ENCODE measurements around the gene MIDN.

Gene MIDN

GRCh38 chr19:1217366-1217765 lies 31.0 kb upstream of the MIDN start:
- no peak overlapping the region for H3K4me3 ChIP-seq (ENCODE audit: low read length)
- DNase-seq (ENCODE audit: low read depth), result no peak
- no peak for TF ChIP-seq CTCF (conservative IDR thresholded peaks at IDR 0.05; ENCODE audit: low read length)

DNA sequence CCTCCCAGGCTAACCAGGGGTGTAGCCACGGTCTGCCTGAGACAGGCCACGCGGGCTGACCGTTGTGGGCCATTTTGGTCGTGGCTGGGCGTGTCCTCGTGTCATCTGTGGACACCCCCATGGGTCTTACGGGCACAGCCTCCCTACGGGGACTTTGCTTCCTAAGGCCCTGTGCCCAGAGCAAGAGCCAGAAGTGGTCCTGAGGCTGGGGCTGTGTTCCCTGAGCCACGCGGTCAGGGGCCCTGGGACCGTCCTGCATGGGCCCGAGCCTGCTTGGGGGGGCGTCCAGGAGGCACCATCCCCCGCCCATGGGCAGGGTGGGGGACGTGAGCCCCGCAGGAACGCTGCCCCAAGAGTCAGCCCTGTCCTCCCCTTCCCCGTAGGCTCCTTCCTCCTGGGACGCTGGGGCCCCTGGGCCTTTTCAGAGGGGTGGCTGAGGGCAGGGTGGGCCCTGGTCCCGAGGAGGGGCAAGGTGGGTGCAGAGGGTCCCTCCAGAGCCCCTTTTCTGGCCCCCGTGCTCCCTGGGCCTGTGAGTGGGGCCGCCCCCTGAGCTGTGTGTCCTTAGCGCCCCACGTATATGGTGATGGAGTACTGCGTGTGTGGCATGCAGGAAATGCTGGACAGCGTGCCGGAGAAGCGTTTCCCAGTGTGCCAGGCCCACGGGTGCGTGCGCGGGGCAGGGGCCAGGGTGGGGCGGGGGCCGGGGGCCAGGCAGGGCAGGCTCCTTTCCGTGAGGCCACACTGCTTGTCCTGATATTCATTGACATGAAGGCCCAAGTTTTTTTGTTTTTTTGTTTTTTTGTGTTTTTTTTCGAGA lies 29.4 kb upstream of the MIDN start:
- no peak for DNase-seq (ENCODE audit: low read depth)
- TF ChIP-seq CTCF (conservative IDR thresholded peaks at IDR 0.05; ENCODE audit: low read length), result no peak
- no peak overlapping the region for H3K4me3 ChIP-seq (ENCODE audit: low read length)

- H3K4me3 ChIP-seq (ENCODE audit: low read length), result no peak overlapping the region
- TF ChIP-seq CTCF (conservative IDR thresholded peaks at IDR 0.05; ENCODE audit: low read length), result no peak
- no peak for DNase-seq (ENCODE audit: low read depth)
These were observed 28.5 kb upstream of the MIDN start for GRCh38 chr19:1219786-1220476.

DNA sequence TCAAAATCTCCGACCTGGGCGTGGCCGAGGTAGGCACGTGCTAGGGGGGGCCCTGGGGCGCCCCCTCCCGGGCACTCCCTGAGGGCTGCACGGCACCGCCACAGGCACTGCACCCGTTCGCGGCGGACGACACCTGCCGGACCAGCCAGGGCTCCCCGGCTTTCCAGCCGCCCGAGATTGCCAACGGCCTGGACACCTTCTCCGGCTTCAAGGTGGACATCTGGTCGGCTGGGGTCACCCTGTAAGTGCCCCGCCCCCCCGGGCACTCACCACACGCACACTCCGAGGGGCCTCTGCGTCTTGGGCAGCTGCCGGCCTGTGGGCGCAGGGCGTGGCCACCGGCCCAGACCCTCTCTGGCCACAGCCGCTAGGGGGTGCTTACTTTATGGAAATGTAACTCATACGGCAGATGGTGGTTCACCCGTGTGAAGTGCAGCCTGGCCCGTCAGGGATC lies 27.9 kb upstream of the MIDN start:
- DNase-seq (ENCODE audit: low read depth), result no peak

DNA sequence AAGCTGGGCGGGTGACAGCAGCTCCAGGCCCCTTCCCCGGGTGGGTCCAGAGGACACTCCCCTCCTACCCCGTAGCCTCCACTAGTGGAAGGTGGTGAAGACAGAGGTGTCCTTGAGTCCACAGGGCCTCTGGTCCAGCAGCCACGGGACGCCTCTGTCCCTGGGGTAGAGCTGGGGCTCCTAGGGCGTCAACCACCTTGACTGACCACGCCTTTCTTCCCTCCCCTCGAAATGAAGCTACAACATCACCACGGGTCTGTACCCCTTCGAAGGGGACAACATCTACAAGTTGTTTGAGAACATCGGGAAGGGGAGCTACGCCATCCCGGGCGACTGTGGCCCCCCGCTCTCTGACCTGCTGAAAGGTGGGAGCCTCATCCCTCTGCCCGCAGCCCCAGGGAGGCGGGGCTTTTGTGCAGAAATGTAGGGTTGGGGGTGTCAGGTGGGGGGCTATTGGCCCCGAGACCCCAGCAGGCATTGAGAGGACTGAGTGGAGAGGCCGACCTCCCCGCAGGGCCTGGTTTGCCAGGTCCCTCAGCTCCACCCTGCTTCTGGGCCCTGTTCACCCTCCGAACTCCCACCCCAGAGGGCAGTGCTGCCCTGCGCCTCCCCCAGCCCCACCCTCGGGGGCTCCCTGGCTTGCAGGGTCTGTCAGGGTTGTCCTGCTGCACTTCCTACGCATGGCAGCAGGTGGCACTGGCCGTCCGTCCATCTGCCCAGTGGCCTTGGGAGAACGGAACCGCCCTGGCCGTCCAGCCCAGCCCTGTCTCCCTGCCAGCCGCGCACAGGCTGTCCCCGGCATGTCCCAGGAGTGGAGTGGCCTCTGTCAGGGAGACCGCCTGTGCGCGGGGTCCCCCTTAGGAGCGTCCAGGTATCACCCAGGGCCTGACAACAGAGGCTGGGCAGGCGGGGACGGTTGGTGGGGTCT lies 27.1 kb upstream of the MIDN start:
- TF ChIP-seq CTCF (conservative IDR thresholded peaks at IDR 0.05; ENCODE audit: low read length), result peak; percentile 46
- DNase-seq (ENCODE audit: low read depth), result peak; percentile 40
- H3K4me3 ChIP-seq (ENCODE audit: low read length), result no peak overlapping the region

More for the DNA sequence above, 27.9 kb upstream of the MIDN start:
- H3K4me3 ChIP-seq (ENCODE audit: low read length), result no peak overlapping the region
- no peak for TF ChIP-seq CTCF (conservative IDR thresholded peaks at IDR 0.05; ENCODE audit: low read length)

DNA sequence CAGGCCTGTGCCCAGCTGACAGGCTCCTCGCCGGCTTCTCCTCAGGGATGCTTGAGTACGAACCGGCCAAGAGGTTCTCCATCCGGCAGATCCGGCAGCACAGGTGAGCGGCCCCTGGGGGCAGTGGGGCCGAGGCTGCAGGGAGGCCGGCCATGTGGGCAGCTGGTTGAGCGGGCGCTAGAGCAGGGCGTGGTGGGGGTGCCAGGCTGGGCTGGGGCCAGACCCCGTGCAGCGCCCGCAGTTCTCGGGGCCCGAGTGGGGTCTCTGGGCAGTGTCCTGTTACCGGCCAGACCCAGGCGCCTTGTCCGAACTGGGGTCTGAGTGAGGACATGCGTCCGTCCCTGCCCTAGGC lies 26.5 kb upstream of the MIDN start:
- H3K4me3 ChIP-seq (ENCODE audit: low read length), result no peak overlapping the region
- DNase-seq (ENCODE audit: low read depth), result no peak
- TF ChIP-seq CTCF (conservative IDR thresholded peaks at IDR 0.05; ENCODE audit: low read length), result no peak

All from AG10803 (cell line).